Measurements from ENCODE around the gene TC2N.
"Not testable (repeated sequence)": the region's sequence is repeated elsewhere in the genome, so short reads cannot be mapped to it uniquely, and the experiment has no call there.

Gene TC2N

DNA sequence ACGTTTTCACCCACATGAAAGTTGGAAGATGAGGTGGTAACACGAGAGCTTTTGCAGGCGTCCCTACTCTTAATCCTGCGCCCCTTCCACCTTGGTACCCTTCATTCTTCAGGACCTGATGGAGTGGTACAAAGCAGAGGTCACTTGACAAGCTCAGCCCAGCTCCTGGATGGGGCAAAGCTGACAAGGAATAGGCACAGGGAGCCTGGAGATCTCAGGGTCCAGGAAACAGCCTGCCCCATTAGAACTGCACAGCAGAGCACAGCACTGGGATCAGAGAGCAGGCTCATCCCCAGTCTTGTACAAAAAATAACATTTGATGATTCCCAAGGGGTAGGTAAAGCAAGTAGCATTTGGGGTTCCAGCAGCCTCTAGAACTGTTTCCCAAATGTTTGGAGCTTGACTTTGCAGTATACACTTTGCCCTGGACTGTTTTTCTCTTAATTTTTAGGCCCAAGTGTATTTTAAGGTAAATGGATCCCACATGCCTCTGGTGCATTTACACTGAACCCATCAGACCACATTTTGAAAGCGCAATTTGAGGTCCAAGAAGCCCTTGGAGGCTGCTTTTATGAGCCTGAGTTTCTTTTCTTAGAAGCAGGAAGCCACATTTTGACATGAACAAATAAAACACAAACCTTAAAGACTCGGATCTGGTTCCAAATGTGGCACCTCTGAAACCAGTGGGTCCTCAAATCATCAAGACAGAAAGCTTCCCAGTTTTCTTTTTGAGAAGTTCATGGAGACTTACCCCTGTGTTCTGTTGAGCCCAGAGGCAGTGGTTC lies 633 bp downstream of the TC2N start:
- Mint-ChIP-seq H3K36me3 (ENCODE audit: low read depth) (peaks cover 9% of the 10 kb centered on the region), H3K27ac (peak overlapping the region; percentile 88), H3K4me1 (ENCODE audit: low read depth) (peaks cover 93% of the 10 kb centered on the region), H3K27me3 (no peaks in the 10 kb centered on the region), H3K4me3 (peak overlapping the region; percentile 77), H3K9me3 (no peaks in the 10 kb centered on the region)
- no peak for DNase-seq

DNA sequence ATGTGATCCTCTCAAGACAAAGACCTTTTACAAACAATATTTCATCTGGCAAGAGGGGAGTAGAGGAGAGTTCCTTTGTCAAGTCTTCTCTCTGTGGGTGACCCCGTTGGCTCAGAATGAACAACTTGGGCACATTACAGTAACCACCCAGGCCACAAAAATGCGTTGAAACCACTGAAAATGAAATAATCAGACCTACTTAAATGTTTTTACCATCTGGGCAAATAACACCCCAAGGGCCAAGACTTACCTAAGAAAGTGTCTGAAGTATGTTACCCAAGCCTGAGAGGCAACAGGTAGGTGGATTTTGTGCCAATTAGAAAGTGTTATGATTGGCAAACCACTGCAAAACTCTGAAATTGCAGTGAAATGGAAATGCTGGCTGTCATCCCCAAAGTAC lies 1.3 kb downstream of the TC2N start:
- Mint-ChIP-seq H3K27ac (peak overlapping the region; percentile 88), H3K4me1 (ENCODE audit: low read depth) (peaks cover 93% of the 10 kb centered on the region), H3K9me3 (no peaks in the 10 kb centered on the region), H3K27me3 (no peaks in the 10 kb centered on the region), H3K4me3 (peak overlapping the region; percentile 77), H3K36me3 (ENCODE audit: low read depth) (peaks cover 12% of the 10 kb centered on the region)
- no peak for DNase-seq

DNA sequence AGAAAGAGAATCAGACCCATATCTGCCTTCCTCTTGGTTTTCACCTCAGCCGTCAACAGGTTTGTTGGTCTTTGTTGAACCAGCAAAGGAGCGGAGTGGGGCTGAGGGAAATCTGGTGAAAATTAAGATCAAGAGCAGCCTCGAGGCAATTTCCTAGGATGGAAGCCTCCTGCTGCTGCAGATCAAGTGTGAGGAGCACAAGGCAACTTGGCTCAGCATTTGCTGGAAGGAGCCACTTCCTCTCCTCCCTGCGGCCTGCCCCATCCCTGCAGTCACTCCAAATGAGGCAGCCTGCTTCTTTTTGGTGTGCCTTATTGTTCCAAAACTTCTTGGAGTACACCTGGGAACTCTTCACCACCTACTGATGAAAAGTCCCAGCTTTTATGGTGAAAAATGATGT lies 4.9 kb downstream of the TC2N start:
- H3K27ac Mint-ChIP-seq, result peak overlapping the region; percentile 91
- peaks cover 13% of the 10 kb centered on the region for H3K36me3 Mint-ChIP-seq (ENCODE audit: low read depth)
- no peak for DNase-seq
- H3K4me3 Mint-ChIP-seq, result peak overlapping the region; percentile 75
- peaks cover 89% of the 10 kb centered on the region for H3K4me1 Mint-ChIP-seq (ENCODE audit: low read depth)
- no peaks in the 10 kb centered on the region for H3K27me3 Mint-ChIP-seq
- H3K9me3 Mint-ChIP-seq, result no peaks in the 10 kb centered on the region

DNA sequence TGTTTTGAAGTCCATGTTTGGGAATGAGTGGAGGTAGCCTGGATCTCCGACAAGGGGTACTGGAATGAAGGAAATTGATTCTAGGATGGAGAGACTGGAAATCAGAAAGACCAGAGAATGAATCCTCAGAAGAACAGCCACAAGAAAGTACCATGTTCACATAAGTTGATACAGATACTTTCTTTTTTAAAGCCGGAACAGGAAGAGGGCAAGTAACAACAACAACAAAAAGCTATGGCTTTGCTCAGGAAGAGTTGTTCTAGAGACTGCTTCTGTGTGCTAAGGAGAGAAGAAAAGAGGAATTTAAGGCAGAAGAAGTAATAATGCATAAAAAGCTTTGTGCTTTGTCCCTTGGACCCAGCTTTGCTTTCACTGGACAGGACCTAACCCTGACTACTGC lies 6.2 kb downstream of the TC2N start:
- H3K27ac Mint-ChIP-seq, result peak overlapping the region; percentile 95
- peak overlapping the region; percentile 60 for H3K4me3 Mint-ChIP-seq
- no peaks in the 10 kb centered on the region for H3K9me3 Mint-ChIP-seq
- H3K36me3 Mint-ChIP-seq (ENCODE audit: low read depth), result peaks cover 13% of the 10 kb centered on the region
- H3K4me1 Mint-ChIP-seq (ENCODE audit: low read depth), result peaks cover 86% of the 10 kb centered on the region
- DNase-seq, result no peak
- H3K27me3 Mint-ChIP-seq, result no peaks in the 10 kb centered on the region

DNA sequence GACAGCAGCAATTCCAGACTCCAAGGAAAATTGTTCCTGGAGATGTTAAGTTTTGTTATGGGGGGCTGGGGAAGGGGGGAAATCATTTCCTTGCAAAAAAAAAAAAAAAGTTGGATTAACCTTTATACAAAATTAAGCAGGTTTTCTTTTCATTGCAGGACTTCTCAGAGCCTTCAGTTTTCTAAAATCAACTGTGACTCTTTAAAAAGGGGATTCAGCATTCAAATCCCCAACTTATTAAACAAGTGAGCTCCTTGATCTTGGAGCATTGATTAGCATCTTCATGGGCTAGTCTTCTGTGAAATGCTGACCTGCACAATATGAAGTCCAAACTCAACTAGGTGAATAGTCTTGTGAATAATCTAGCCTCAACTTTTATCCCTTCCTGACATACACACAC lies 7.1 kb downstream of the TC2N start:
- H3K36me3 Mint-ChIP-seq (ENCODE audit: low read depth), result peaks cover 13% of the 10 kb centered on the region
- H3K27me3 Mint-ChIP-seq, result no peaks in the 10 kb centered on the region
- no peak overlapping the region for H3K4me3 Mint-ChIP-seq
- H3K27ac Mint-ChIP-seq, result peak overlapping the region; percentile 95
- peaks cover 91% of the 10 kb centered on the region for H3K4me1 Mint-ChIP-seq (ENCODE audit: low read depth)
- H3K9me3 Mint-ChIP-seq, result no peaks in the 10 kb centered on the region
- no peak for DNase-seq

DNA sequence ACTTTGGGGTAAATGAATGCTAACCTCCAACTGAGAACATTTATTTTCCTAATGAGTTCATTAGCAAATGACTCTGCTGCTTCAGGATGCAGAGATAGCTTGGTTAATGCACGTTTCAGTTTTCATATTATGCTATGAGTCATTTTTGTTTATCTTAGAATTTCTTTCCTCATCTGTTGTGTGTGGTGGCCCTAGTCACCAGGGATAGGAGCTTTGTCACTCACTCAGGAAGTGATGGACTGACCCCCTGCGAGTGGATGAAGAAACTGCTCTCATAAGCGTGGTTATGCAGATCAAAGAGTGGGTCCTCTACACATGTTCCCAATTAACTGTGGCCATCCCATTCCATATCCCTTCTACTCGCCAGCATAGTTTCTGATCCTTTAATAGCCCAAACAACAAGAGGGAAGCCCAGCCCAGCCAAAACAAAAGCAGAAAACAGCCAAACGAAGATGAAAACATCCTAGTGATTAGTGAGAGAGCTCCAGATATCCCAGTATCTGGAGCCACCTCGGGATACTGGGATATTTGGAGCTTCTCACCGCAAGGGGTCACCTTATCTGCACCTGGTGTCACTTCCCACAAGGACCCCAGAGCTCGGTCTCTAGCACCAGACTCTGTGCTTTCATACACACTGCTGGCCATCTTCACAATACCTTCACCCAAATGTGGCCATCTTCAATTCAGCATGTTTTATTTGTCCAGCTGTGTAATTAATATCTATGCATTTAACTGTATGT lies 8.6 kb downstream of the TC2N start:
- Mint-ChIP-seq H3K4me3 (no peak overlapping the region), H3K9me3 (no peaks in the 10 kb centered on the region), H3K27me3 (no peaks in the 10 kb centered on the region), H3K4me1 (ENCODE audit: low read depth) (peaks cover 88% of the 10 kb centered on the region), H3K36me3 (ENCODE audit: low read depth) (peaks cover 13% of the 10 kb centered on the region), H3K27ac (peak overlapping the region; percentile 77)
- DNase-seq, result no peak

DNA sequence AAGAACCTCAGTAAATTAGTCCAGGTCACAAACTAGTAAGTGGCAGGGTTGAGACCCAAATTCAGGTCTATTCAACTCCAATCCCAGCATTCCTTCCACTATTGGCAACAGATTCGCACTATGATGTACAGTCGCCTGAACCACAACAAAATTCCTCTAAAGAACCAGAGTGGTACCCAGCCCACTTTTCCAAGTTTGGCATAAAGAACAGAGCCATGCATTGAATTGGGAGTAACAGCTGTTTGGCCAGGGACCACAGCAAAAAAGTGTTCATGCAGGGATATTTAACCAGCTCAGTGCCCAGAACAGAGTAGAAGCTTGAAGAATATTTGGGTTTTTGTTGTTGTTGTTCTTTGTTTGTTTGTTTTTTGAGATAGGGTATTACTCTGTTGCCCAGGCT lies 9.7 kb downstream of the TC2N start:
- H3K4me3 Mint-ChIP-seq, result no peak overlapping the region
- no peak for DNase-seq
- H3K27me3 Mint-ChIP-seq, result no peaks in the 10 kb centered on the region
- peaks cover 85% of the 10 kb centered on the region for H3K4me1 Mint-ChIP-seq (ENCODE audit: low read depth)
- H3K9me3 Mint-ChIP-seq, result no peaks in the 10 kb centered on the region
- peaks cover 6% of the 10 kb centered on the region for H3K36me3 Mint-ChIP-seq (ENCODE audit: low read depth)
- no peak overlapping the region for H3K27ac Mint-ChIP-seq

DNA sequence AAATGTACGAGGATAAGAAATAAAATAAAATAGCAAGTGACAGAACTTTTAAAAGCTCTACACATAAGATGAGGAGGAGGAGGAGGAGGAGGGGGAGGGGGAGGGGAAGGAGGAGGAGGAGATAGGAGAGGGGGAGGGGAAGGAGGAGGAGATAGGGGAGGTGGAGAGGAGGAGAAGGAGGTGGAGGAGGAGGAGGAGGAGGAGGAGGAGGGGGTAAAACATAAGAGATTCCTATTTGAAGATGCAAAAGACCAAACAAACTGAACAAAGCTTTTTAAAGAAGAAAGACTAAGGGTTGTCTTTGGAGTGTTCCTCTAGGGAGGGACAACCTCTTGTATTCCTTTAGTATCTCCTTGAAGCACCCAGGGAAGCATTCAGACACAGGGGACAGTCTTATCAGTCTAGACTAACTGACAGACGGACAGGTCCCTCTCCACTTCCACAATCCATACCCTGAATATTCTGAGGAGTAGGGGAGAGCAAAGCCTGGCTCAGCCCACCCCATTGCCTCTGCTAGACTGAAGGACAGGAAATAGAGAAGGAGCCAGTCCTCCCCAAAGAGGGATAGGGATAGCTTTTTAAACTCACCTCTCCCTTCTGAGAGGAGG lies 12.9 kb downstream of the TC2N start:
- no peak for DNase-seq
- H3K4me3 Mint-ChIP-seq, result no peak overlapping the region
- H3K9me3 Mint-ChIP-seq, result no peaks in the 10 kb centered on the region
- H3K27me3 Mint-ChIP-seq, result no peaks in the 10 kb centered on the region
- peaks cover 70% of the 10 kb centered on the region for H3K4me1 Mint-ChIP-seq (ENCODE audit: low read depth)
- H3K27ac Mint-ChIP-seq, result peak overlapping the region; percentile 67
- peaks cover 17% of the 10 kb centered on the region for H3K36me3 Mint-ChIP-seq (ENCODE audit: low read depth)

DNA sequence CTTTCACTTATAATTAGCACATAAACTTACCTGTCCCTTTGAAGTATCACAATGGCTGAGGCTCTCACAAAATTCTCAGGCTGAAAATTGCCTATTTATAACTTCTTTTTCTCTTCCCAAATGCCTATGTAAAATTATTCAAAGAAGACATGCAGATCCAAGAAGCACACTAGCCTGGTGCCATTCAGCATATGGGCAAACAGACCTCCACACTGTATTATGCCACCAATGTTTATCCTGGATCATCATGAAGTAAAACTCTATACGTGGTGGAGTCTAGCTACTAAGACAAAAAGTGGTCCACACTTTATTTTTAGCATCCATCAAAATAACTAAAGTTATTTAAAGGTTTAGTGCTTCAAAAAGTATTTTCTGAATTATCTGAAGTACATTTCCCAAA lies 15.8 kb downstream of the TC2N start:
- H3K27ac Mint-ChIP-seq, result no peak overlapping the region
- H3K4me3 Mint-ChIP-seq, result no peak overlapping the region
- H3K9me3 Mint-ChIP-seq, result no peaks in the 10 kb centered on the region
- H3K4me1 Mint-ChIP-seq (ENCODE audit: low read depth), result peaks cover 63% of the 10 kb centered on the region
- H3K36me3 Mint-ChIP-seq (ENCODE audit: low read depth), result peaks cover 28% of the 10 kb centered on the region
- no peak for DNase-seq
- H3K27me3 Mint-ChIP-seq, result no peaks in the 10 kb centered on the region

DNA sequence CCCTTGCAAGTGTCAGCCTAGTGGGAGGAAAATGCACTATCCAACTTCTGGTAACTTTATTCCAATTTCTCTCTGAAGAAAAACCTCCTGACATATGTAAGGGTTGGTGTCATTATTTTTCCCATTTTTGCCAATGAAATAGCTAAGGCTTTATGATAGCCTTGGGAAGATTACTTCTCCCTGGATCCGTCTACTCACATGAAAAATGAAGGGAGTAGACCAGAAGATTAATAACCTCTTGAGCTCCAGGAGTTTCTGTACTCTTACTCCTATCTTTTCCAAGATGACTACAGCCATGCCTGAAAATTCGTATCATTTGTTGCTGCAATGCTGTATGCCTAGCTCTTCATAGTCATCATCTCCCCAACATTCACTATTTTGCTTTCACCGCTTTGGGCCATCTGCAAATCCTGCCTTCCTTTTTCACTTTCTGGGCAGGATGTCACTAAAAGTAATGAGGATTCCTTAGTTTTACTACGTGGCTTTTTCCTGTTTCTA lies 18.8 kb downstream of the TC2N start:
- H3K36me3 Mint-ChIP-seq (ENCODE audit: low read depth), result peaks cover 32% of the 10 kb centered on the region
- H3K27ac Mint-ChIP-seq, result no peak overlapping the region
- peaks cover 50% of the 10 kb centered on the region for H3K4me1 Mint-ChIP-seq (ENCODE audit: low read depth)
- no peak overlapping the region for H3K4me3 Mint-ChIP-seq
- no peaks in the 10 kb centered on the region for H3K27me3 Mint-ChIP-seq
- no peak for DNase-seq
- H3K9me3 Mint-ChIP-seq, result no peaks in the 10 kb centered on the region

DNA sequence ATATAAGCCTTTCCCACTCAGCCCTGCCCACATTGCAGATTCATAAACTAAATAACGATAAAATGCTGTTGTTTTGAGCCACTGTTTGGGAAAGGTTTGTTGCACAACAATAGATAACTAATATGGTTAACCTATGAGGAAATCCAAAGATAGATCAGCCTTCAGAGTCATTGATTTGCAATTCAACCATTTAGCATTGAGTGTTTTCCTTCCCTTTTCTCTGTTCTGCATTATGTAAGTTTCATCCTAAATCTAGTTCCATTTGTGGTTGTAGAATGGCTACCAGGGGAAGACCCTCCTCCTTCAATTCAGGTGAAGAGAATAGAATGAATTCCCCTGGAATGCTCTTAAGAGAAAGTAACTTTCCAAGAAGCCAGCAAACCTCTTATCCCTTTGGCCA lies 19.6 kb downstream of the TC2N start:
- H3K27me3 Mint-ChIP-seq, result no peaks in the 10 kb centered on the region
- no peak overlapping the region for H3K27ac Mint-ChIP-seq
- no peaks in the 10 kb centered on the region for H3K9me3 Mint-ChIP-seq
- H3K4me3 Mint-ChIP-seq, result no peak overlapping the region
- no peak for DNase-seq
- peaks cover 32% of the 10 kb centered on the region for H3K36me3 Mint-ChIP-seq (ENCODE audit: low read depth)
- peaks cover 50% of the 10 kb centered on the region for H3K4me1 Mint-ChIP-seq (ENCODE audit: low read depth)

DNA sequence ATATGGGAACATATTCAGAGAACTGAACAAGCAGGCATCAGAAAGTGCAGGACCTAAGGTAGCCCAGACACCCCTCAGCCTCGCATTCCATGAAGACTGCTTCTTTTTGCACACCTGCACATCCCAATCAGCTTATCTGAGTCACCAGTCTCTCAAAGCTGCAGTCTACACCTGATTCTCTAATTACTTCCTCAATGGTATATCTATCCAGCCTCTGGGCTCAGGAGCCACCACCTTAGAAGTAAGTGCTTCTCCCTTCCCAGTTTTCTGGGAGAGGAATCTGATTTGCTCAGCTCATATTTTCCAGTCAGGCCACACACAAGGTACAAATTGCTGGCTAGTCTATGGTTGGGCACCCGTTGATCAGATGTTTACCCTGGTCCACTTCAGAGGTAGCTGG lies 21.7 kb downstream of the TC2N start:
- no peak overlapping the region for H3K27ac Mint-ChIP-seq
- peaks cover 57% of the 10 kb centered on the region for H3K4me1 Mint-ChIP-seq (ENCODE audit: low read depth)
- peaks cover 19% of the 10 kb centered on the region for H3K36me3 Mint-ChIP-seq (ENCODE audit: low read depth)
- H3K27me3 Mint-ChIP-seq, result no peaks in the 10 kb centered on the region
- H3K9me3 Mint-ChIP-seq, result no peaks in the 10 kb centered on the region
- no peak for DNase-seq
- no peak overlapping the region for H3K4me3 Mint-ChIP-seq

DNA sequence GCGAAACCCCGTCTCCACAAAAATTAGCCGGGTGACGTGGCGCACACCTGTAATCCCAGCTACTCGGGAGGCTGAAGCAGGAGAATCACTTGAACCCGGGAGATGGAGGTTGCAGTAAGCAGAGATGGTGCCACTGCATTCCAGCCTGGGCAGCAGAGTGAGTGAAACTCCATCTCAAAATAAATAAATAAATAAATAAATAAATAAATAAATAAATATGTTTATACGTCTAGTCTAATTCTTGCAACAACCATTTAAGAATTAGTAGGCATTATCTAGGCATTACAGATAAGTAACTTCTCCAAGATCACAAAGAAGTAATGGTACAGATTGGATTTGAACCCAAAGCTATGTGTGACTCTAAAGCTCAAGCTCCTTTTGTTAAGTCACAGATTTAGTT lies 22.3 kb downstream of the TC2N start:
- peaks cover 61% of the 10 kb centered on the region for H3K4me1 Mint-ChIP-seq (ENCODE audit: low read depth)
- H3K9me3 Mint-ChIP-seq, DNase-seq, H3K4me3 Mint-ChIP-seq, H3K27ac Mint-ChIP-seq, H3K27me3 Mint-ChIP-seq: not testable (repeated sequence)
- H3K36me3 Mint-ChIP-seq (ENCODE audit: low read depth), result peaks cover 22% of the 10 kb centered on the region

DNA sequence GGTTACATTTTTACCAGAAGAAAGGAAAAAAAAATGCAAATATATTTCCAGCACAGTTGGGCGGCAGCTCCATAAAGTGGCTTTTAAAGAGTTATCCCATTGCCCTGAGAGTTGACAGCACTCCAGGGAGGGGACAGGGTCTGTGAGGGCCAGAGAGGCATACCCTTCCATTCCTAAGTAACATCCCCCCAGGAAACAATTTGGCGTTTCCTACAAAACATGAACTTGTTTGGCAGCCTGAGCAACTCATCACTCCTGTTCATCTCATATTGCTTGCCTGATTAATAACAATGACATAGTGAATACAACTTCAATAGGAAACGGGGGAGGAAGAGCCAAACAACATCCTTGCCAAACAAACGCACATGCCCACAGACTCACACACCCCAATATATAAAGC lies 23.3 kb downstream of the TC2N start:
- Mint-ChIP-seq H3K27me3 (no peaks in the 10 kb centered on the region), H3K4me1 (ENCODE audit: low read depth) (peaks cover 67% of the 10 kb centered on the region), H3K27ac (no peak overlapping the region), H3K9me3 (no peaks in the 10 kb centered on the region), H3K4me3 (no peak overlapping the region), H3K36me3 (ENCODE audit: low read depth) (peaks cover 18% of the 10 kb centered on the region)
- no peak for DNase-seq

DNA sequence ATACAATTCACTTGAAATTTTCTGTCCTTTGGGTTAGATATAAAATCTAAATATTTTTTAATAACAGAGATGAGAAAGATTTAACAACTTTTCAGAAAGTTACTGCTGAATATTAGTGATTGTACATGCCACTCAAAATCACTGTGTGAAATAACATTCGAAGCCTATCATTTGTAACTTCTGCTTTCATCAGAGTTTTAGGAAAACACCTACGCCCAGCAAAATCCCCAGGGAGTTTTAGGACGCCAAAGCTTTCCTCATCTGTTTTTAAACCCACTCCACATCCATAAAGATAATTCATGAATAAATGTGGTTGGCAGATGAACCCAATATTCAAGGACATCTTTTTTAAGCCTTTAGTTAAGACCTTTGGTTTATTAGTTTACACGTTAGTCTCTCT lies 23.9 kb downstream of the TC2N start:
- Mint-ChIP-seq H3K9me3 (no peaks in the 10 kb centered on the region), H3K36me3 (ENCODE audit: low read depth) (peaks cover 12% of the 10 kb centered on the region), H3K27me3 (no peaks in the 10 kb centered on the region), H3K4me3 (no peak overlapping the region), H3K4me1 (ENCODE audit: low read depth) (peaks cover 67% of the 10 kb centered on the region), H3K27ac (no peak overlapping the region)
- DNase-seq, result no peak

Data from activated T-cell treated with anti-CD3 and anti-CD28 coated beads, Interleukin-2, amount 50 U/mL, for 24 hours (primary cell).